ENCODE measurements around the gene CAST. TPM values are rescaled to one million over a fixed set of nuclear protein-coding genes. Genes with fewer than 3 reads are reported as not detected.

CAST gene
- total RNA-seq, 2 donors from 2014 or later = 315 to 490 TPM

- TF ChIP-seq, protein P1, sequence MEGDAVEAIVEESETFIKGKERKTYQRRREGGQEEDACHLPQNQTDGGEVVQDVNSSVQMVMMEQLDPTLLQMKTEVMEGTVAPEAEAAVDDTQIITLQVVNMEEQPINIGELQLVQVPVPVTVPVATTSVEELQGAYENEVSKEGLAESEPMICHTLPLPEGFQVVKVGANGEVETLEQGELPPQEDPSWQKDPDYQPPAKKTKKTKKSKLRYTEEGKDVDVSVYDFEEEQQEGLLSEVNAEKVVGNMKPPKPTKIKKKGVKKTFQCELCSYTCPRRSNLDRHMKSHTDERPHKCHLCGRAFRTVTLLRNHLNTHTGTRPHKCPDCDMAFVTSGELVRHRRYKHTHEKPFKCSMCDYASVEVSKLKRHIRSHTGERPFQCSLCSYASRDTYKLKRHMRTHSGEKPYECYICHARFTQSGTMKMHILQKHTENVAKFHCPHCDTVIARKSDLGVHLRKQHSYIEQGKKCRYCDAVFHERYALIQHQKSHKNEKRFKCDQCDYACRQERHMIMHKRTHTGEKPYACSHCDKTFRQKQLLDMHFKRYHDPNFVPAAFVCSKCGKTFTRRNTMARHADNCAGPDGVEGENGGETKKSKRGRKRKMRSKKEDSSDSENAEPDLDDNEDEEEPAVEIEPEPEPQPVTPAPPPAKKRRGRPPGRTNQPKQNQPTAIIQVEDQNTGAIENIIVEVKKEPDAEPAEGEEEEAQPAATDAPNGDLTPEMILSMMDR (IDR thresholded peaks at IDR 0.05) = no peak
- H3K9ac ChIP-seq (ENCODE audit: low read depth in 2 of 2, low read length in 2 of 2) = no peak overlapping the region
- no peaks in the 10 kb centered on the region for H3K36me3 ChIP-seq
- no peaks in the 10 kb centered on the region for H3K4me1 ChIP-seq
- H3K4me3 ChIP-seq = no peak overlapping the region
- H3K9me3 ChIP-seq = no peaks in the 10 kb centered on the region
- intact Hi-C loops (cut with DNase I) = no loop called here
- H3K27ac ChIP-seq = no peak overlapping the region
- no peaks in the 10 kb centered on the region for H3K27me3 ChIP-seq
- no peak for DNase-seq
These were observed 157.6 kb downstream of the CAST start for GRCh38 chr5:96819806-96820205.

- Histone ChIP-seq H3K9me3 (no peaks in the 10 kb centered on the region), H3K27me3 (no peaks in the 10 kb centered on the region), H3K36me3 (no peaks in the 10 kb centered on the region), H3K4me3 (no peak overlapping the region), H3K27ac (no peak overlapping the region), H3K9ac (ENCODE audit: low read depth in 2 of 2, low read length in 2 of 2) (no peak overlapping the region), H3K4me1 (no peaks in the 10 kb centered on the region)
- intact Hi-C loops (cut with DNase I) = no loop called here
- DNase-seq = no peak
- TF ChIP-seq, protein P1 (IDR thresholded peaks at IDR 0.05) = no peak
These were observed 159.2 kb downstream of the CAST start for GRCh38 chr5:96821260-96821916.

GRCh38 chr5:96822686-96823459 is 160.7 kb downstream of the CAST start:
- DNase-seq = no peak
- intact Hi-C loops (cut with DNase I) = no loop called here

DNA sequence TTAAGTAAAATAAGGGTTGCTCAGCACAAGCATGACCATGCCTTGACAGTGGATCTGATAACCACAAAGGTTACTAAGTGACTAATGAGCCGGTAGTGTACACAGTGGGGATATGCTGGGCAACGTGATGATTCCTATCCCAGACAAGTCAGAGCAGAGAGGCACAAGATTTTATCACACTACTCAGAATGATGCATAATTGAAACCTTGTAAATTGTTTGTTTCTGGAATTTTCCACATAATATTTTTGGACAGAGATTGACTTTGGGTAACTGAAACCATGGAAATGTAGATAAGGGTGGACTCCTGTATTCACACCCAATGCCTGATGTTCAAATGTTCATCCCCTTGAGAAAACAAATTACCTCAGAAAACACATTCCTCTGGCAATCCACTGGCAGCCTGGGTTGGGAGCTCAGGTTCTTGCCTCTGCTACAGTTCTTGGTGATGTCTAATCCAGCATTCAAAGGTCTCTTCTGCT is 161.8 kb downstream of the CAST start:
- TF ChIP-seq, protein P1 (IDR thresholded peaks at IDR 0.05) = no peak
- Histone ChIP-seq H3K27ac (no peak overlapping the region), H3K4me3 (no peak overlapping the region), H3K36me3 (no peaks in the 10 kb centered on the region), H3K4me1 (no peaks in the 10 kb centered on the region), H3K9me3 (no peaks in the 10 kb centered on the region), H3K9ac (ENCODE audit: low read depth in 2 of 2, low read length in 2 of 2) (no peak overlapping the region), H3K27me3 (no peaks in the 10 kb centered on the region)
- intact Hi-C loops (cut with DNase I) = no loop called here
- DNase-seq = no peak

More at GRCh38 chr5:96822686-96823459, 160.7 kb downstream of the CAST start:
- no peaks in the 10 kb centered on the region for H3K9me3 ChIP-seq
- H3K27me3 ChIP-seq = no peaks in the 10 kb centered on the region
- TF ChIP-seq, protein P1 (IDR thresholded peaks at IDR 0.05) = no peak
- H3K9ac ChIP-seq (ENCODE audit: low read depth in 2 of 2, low read length in 2 of 2) = no peak overlapping the region
- H3K36me3 ChIP-seq = no peaks in the 10 kb centered on the region
- no peaks in the 10 kb centered on the region for H3K4me1 ChIP-seq
- H3K4me3 ChIP-seq = no peak overlapping the region
- no peak overlapping the region for H3K27ac ChIP-seq

Other genes starting within 250 kb of the CAST start
- gene PCSK1, start 229.1 kb upstream of the CAST start, total RNA-seq = 1 to 10 TPM; 3.6 to 4.6 TPM
- 10 to 100 TPM; 48.9 to 97.6 TPM for gene ERAP1, start 145.6 kb downstream of the CAST start, total RNA-seq
- gene ERAP2, start 214.1 kb downstream of the CAST start, total RNA-seq = 10 to 100 TPM; 18.3 to 26.7 TPM

All from colonic mucosa (tissue), 4 donors.